HUDEP-2 (cell line): ENCODE data around the gene PNPLA8.
A peak's percentile ranks its signal among the peaks of the same experiment; 100 is the strongest.

Source experiments
- DNase-seq, 76 experiments: peaks; one replicate each; lab custom pipeline; 2025; ENCODE audit not compliant: unreplicated experiment in 76 of 76; lab: John Stamatoyannopoulos, UW

Gene PNPLA8

GRCh38 chr7:108451296-108451848 is 74.6 kb downstream of the PNPLA8 start:
- DNase-seq = no peak

DNA sequence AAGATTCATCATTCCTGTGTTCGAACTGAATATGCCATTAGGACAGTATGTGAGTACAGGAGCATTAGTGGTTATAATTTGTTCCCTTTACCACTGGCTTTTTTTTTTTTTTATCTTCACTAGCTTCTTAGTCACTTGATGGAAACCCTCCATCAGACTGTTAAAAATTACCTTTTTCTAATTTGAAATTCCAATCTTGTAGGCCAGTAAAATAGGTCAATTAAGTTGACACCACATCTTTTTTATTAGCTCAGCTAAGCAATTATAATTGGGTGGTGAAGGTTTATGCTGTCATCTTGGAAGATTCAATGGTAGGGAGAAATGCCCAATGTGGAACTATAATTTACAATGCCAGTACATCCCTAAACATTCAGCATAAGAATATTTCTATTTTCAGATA is 75.8 kb downstream of the PNPLA8 start:
- DNase-seq = no peak

- DNase-seq = no peak
Measured at GRCh38 chr7:108449521-108449920, 76.4 kb downstream of the PNPLA8 start.

DNA sequence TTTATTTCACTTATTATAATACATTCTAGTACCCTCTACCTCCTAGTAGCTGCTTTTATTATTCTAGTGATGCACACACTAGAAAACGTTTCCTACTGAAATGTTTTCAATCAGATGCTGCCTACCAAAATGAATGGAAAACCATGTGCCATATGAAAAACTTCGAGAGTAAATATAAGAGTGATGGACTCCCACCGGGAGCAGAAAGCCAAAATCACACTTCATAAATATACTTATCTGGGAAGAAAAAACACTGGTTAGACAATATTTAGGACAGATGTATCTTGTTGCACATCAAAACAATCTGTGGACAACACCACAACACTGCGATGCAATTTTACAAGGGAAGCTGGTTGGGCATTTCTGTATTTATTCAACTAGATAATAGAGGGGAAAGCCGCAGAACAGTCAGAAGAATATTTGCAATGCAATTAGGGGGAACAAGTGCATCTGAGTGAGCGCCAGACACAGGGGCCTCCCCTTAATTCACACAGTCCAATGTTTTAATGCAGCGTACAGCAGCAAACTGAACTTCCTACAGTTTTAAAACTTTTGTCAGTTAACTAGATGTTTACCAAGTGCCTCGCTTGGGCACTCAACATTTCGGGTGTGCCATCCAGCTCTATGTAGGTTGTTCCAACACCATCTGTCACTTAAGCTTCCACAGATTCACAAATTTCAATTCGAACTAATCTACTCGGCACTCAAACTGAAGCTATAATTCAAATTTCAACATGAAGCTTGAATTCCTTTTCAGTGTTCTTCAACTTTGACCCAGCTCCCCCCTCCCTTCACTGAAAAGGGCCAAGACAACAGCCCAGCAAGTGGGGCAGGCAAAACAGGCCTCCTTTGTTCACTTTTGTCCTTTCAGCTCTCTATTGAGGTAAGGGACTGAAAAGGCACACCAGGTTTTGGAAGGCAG is 77.1 kb downstream of the PNPLA8 start:
- DNase-seq = no peak

- no peak for DNase-seq
Measured at GRCh38 chr7:108442039-108442568, 83.8 kb downstream of the PNPLA8 start.

- DNase-seq = no peak
Measured at GRCh38 chr7:108441392-108441955, 84.5 kb downstream of the PNPLA8 start.

- no peak for DNase-seq
Measured at GRCh38 chr7:108440613-108441012, 85.3 kb downstream of the PNPLA8 start.

GRCh38 chr7:108436906-108437305 is 89.0 kb downstream of the PNPLA8 start:
- DNase-seq = no peak

DNA sequence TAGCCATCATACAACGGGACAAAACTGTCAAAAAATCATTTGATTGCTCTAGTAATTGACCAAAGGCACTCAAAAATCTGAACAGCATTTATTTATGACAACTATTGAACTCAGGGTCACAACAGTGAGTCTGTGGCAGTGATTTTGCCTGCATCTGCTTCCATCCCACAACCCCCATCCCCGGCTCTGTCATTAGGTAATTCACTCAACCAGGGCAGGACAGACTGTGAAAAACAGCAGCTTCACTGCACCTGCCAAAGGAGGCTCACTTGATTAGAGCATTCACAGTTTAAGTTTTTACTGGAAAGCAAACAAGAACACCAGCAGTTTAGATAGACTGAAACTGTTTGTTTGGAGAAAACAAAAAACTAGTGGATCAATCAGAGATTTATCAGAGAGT is 91.9 kb downstream of the PNPLA8 start:
- no peak for DNase-seq

GRCh38 chr7:108431099-108431498 is 94.8 kb downstream of the PNPLA8 start:
- no peak for DNase-seq

GRCh38 chr7:108430664-108431063 is 95.3 kb downstream of the PNPLA8 start:
- DNase-seq = no peak

GRCh38 chr7:108427766-108428165 is 98.2 kb downstream of the PNPLA8 start:
- DNase-seq = no peak

GRCh38 chr7:108425714-108426275 is 100.1 kb downstream of the PNPLA8 start:
- DNase-seq = no peak

DNA sequence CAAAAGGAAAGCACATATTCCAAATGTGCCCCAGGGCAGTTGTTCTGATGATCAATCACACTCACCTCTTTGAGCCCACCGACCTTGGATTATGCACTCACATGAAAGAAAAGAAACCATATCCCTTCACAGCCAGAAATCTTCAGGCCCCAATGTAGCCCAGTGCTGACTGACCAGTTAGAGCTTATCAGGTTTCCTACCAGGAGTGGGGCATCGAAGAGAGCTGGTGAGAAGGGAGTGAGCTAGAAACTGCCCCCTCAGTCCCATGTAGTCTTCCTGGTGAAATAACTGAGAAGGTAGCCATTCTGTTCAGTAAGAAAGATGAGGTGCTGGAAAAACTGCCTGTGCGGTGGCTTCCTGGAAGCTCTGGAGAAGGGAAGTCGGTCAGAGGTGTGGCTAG is 101.9 kb downstream of the PNPLA8 start:
- DNase-seq = no peak

GRCh38 chr7:108423089-108423989 is 102.6 kb downstream of the PNPLA8 start:
- DNase-seq = no peak

DNA sequence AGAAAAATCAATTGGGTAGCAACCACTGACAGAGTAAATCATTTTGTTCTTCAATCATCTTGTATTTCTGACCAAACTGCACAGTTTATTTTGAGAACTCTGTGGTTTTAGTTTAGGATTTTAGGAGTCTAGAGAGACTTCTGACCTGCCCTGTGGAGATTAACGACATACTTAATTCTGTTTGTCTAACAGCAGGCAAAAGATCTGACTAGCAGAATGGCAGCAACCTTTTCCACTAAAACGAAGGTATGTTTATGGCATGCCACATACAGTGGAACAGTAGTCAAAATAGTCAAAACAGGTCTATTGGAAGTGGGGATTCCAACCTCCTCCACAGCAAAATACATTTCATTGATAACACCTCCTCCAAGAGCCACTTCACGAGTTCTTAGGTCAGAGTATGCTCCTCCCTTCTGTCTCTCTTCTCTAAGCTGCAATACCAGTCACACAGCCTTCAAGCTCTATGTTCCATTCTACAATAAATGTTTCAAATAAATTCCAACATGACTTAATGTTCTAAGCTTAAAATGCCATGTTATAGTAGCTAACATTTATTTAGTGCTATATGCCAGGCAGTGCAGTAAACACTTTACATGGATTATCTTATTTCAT is 104.1 kb downstream of the PNPLA8 start:
- peak in 1 of 76 experiments; percentile 1 for DNase-seq
